ENCODE data around the gene EPS15.

Gene EPS15

DNA sequence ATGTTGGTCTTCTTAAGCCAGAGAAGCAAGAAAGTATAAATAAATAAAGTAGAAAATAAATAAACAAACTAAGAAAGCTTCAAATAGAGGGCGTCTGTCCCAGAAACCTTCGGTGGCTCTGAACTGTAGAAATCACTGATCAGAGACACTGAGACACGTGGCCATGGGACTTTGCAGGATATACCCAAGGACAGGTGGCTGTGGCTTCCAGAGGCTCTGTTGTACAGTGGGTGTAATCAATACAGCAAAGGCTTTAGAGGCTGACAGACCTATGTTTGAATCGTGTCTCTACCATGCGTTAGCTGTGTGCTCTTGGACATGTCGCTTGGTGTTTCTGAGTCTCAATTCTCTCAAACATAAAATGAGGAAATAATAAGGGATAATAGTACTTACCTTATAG, 41.0 kb upstream of the EPS15 start:
- TF ChIP-seq, protein P1, sequence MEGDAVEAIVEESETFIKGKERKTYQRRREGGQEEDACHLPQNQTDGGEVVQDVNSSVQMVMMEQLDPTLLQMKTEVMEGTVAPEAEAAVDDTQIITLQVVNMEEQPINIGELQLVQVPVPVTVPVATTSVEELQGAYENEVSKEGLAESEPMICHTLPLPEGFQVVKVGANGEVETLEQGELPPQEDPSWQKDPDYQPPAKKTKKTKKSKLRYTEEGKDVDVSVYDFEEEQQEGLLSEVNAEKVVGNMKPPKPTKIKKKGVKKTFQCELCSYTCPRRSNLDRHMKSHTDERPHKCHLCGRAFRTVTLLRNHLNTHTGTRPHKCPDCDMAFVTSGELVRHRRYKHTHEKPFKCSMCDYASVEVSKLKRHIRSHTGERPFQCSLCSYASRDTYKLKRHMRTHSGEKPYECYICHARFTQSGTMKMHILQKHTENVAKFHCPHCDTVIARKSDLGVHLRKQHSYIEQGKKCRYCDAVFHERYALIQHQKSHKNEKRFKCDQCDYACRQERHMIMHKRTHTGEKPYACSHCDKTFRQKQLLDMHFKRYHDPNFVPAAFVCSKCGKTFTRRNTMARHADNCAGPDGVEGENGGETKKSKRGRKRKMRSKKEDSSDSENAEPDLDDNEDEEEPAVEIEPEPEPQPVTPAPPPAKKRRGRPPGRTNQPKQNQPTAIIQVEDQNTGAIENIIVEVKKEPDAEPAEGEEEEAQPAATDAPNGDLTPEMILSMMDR (IDR thresholded peaks at IDR 0.05; ENCODE audit: low read depth, low read length) = no peak
- H3K4me3 ChIP-seq (ENCODE audit: low read depth, low read length) = no peak overlapping the region

DNA sequence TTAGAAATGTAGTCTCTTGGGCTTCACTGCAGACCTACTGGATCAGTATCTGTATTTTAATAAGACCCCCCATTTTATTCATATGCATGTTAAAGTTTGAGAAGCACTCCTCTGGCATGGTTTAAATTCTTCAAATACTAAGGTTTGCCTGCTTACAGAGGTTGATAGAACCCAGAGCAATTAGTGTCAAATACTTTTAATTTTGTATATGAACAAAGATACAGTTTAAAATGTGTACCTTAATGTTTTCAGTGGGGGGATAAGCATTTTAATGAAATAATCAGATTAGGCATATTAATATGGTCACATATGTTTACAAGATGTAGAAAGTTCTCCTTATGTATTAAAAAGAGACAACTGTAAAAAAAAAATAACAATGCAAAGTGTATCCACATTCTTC, 40.4 kb upstream of the EPS15 start:
- no peak overlapping the region for H3K4me3 ChIP-seq (ENCODE audit: low read depth, low read length)
- TF ChIP-seq, protein P1 (IDR thresholded peaks at IDR 0.05; ENCODE audit: low read depth, low read length) = no peak

DNA sequence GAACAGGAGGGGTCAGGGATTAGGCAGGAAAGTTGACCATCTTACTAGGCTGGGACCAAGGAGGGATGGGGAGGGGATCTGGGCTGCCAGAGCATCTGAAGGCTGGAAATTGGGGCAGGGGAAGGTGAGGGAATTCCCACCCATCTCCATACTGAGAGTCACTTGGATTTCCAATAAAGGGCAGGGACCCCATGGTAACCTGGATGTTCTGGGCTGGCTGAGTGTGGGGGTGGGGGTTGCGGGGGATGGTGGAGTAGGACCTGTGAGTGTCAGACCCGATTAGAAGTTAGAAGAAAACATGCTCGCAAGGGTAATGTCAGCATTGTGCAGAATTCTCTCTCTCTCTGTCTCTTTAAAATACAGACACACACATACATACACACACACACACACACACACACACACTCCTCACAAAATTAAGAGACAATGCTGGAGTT, 40.0 kb upstream of the EPS15 start:
- TF ChIP-seq, protein P1 (IDR thresholded peaks at IDR 0.05; ENCODE audit: low read depth, low read length) = no peak
- no peak overlapping the region for H3K4me3 ChIP-seq (ENCODE audit: low read depth, low read length)

DNA sequence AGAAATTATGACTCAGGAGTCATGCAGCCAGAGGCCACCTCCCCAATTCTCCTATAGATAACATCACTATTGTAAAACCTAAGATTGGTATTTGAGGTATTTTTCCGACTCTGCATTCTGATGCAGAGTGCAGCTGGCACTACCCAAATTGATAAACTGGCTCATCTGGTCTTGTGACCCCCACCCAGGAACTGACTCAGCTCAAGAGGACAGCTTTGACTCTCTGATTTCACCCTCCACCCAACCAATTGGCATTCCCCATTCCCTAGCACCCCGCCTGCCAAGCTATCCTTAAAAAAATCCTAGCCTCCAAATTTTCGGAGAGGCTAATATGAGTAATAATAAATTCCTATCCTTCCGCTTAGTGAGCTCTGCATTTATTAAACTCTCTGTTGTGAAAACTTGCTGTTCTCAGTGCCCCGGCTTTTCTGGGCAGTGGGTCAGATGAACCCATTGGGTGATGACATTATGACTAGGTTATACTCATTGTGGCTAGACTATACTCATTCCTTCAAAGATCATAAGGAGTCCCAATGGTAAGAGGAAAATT, 39.4 kb upstream of the EPS15 start:
- TF ChIP-seq, protein P1 (IDR thresholded peaks at IDR 0.05; ENCODE audit: low read depth, low read length) = no peak
- H3K4me3 ChIP-seq (ENCODE audit: low read depth, low read length) = no peak overlapping the region

DNA sequence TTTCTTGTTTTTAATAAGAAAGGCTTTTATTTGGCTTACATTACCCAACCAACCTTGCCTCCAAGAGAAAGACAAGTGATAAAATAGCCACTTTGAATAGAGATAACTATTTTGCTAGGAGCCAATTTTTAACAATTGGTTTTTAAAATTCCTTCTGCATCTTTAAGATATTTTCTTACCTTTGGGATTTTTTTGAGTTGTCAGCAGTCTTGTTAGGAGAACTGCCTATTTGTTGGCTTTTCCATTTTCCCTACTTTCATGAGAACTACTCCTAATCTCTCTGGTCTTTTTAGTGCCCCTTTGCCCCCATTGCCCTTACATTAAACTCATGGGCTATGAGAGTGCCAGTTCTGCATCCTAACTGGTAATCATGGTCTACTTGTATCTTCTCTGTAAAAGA, 38.1 kb upstream of the EPS15 start:
- H3K4me3 ChIP-seq (ENCODE audit: low read depth, low read length) = no peak overlapping the region
- TF ChIP-seq, protein P1 (IDR thresholded peaks at IDR 0.05; ENCODE audit: low read depth, low read length) = no peak

DNA sequence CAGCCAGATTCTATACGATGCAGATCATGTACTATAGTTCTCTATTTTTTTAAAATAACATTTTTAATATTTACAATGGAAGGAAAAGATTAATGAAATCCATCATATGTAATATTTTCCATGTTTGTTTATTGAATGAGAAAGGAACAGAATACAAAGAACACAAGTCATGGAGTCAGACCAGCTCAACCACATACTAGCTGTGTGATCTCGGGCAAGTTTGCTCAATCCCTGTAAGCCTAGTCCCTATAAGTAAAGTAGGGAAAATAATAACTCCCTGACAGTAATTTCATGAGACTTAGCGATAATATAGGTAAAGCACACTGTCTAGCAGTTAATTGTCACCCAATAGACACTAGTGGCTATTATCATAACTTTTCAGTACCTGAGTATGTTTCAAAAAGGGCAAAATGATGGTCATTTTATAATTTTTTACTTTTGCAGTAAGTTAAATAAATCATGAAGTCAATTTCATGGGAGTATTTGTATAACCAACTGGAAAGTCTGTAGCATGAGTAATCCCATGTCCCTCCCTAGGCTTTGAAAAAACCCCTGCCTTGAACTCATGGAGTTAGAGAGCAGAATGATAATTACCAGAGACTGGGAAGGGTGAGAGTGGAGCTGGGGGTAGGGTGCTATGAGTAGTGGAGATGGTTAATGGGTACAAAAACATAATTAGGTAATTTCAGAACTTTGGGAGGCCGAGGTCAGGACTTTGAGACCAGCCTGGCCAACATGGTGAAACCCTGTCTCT, 37.0 kb upstream of the EPS15 start:
- H3K4me3 ChIP-seq (ENCODE audit: low read depth, low read length) = no peak overlapping the region
- TF ChIP-seq, protein P1 (IDR thresholded peaks at IDR 0.05; ENCODE audit: low read depth, low read length) = no peak

DNA sequence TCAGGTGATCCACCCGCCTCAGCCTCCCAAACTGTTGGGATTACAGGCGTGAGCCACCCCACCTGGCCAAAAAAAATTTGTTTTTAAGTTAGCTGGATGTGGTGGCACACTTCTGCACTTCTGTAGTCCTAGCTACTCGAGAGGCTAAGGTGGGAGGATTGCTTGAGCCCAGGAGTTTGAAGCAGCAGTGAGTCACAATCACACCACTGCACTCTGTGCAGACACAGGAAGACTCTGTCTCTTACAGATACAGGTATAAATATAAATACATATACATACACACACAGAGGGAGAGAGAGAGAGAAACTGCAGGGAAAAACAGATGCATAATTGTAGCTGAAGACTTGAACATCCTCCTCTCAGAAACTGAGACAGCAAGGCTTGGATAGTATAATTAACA, 34.8 kb upstream of the EPS15 start:
- TF ChIP-seq, protein P1 (IDR thresholded peaks at IDR 0.05; ENCODE audit: low read depth, low read length) = no peak
- H3K4me3 ChIP-seq (ENCODE audit: low read depth, low read length) = no peak overlapping the region
